Measurements from ENCODE around the gene IL18BP. TPM values are rescaled to one million over a fixed set of nuclear protein-coding genes. Genes with fewer than 3 reads are reported as not detected.
A peak's percentile ranks its signal among the peaks of the same experiment; 100 is the strongest.

Gene IL18BP
- 3.7 TPM for total RNA-seq

- DNase-seq = no peak
Measured at GRCh38 chr11:71998649-71999310, at the start of gene IL18BP. Gene IL18BP, plus strand, starts transcription at chr11:71998909. Its CDS starts 1,076 bp downstream, at chr11:71999985.

DNA sequence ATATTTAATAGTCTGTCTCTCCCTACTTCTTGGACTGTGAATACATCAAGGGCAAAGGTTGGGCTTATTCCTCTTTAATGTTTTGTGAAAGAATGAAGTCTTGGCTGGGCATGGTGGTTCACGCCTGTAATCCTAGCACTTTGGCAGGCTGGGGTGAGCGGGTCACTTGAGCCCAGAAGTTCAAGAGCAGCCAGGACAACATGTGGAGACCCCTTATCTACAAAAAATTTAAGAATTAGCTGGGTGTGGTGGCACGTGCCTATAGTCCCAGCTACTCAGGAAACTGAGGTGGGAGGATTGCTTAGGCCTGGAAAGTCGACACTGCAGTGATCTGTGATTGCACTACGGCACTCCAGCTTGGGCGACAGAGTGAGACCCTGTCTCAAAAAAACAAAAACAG is 49.7 kb upstream of the IL18BP start:
- DNase-seq = no peak

DNA sequence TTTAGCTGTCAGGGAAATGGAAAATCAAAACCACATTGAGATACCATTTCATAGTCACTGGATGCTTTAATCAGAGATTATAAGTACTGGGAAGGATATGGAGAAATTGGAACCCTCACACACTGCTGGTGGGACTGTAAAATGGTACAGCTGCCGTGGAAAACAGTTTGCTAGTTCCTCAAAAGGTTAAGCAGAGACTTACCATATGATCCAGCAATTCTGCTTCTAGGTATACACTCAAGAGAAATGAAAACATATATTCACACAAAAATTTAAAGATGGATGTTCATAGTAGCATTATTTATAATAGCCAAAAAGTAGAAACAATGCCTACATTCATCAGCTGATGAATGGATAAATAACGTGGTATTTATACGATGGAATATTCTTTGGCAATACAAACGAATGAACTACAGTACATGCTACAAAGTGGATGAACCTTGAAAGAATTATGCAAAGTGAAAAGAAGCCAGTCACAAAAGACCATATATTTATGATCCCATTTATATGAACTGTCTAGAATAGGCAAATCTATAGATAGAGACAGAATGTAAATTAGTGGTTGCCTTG is 46.9 kb upstream of the IL18BP start:
- no peak for DNase-seq

- DNase-seq = no peak
Measured at GRCh38 chr11:71955898-71956456, 42.7 kb upstream of the IL18BP start.

- DNase-seq = no peak
Measured at GRCh38 chr11:71962428-71963038, 36.2 kb upstream of the IL18BP start.

DNA sequence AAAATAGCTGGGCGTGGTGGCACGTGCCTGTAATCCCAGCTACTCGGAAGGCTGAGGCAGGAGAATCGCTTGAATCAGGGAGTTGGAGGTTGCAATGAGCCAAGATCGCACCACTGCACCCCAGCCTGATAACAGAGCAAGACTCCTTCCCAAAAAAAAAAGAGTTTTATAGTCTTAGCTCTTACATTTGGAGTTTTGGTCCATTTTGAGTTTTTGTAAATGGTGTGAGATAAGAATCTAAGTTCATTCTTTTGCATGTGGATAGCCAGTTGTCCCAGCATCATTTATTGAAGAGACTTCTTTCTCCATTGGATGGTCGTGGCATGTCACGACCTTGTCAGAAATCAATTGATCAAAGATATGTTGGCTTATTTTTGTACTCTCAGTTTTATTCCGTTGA is 35.2 kb upstream of the IL18BP start:
- no peak for DNase-seq

DNA sequence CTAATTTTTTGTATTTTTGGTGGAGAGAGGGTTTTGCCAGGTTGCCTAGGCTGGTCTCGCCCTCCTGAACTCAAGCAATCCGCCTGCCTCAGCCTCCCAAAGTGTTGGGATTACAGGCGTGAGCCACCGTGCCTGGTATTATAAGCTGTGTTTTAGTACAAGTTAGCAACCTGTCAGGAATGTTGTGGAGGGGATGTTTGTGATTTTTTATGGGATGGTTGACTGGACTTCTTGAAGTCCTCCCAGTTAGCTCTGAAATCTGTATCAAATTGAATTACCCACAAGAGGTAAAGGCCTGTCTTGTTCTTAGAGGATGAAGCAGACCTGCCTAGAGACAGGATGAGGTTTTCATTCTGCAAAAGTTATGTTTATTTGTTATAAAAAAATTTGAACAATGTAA is 34.1 kb upstream of the IL18BP start:
- no peak for DNase-seq

GRCh38 chr11:71971680-71972079 is 27.0 kb upstream of the IL18BP start:
- DNase-seq = no peak

GRCh38 chr11:71976551-71976950 is 22.2 kb upstream of the IL18BP start:
- DNase-seq = no peak

GRCh38 chr11:71977090-71977489 is 21.6 kb upstream of the IL18BP start:
- DNase-seq = no peak

GRCh38 chr11:71977743-71978418 is 20.8 kb upstream of the IL18BP start:
- peak; percentile 25 for DNase-seq

DNA sequence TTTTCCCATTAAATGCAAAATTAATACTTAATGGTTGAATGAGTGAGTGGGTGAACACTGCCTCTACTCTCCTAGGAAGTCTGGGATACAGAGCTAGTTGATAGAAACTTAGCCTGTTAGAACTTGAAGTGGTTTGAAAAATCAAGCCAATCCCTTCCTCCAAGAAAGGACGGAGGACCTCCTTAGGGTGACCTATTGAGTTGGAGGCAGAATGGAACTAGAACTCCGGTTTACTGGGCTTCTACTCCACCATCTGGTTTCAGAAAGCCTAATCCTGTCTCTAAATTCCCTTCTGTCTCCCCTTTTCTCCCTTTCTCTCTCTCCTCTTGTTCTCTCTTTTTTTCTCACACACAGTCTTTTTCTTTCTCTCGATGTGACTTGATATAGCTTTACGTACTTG is 19.6 kb upstream of the IL18BP start:
- no peak for DNase-seq

GRCh38 chr11:71979602-71980001 is 19.1 kb upstream of the IL18BP start:
- no peak for DNase-seq

- DNase-seq = no peak
Measured at GRCh38 chr11:71986131-71986530, 12.6 kb upstream of the IL18BP start.

GRCh38 chr11:71987521-71987920 is 11.2 kb upstream of the IL18BP start:
- DNase-seq = no peak

DNA sequence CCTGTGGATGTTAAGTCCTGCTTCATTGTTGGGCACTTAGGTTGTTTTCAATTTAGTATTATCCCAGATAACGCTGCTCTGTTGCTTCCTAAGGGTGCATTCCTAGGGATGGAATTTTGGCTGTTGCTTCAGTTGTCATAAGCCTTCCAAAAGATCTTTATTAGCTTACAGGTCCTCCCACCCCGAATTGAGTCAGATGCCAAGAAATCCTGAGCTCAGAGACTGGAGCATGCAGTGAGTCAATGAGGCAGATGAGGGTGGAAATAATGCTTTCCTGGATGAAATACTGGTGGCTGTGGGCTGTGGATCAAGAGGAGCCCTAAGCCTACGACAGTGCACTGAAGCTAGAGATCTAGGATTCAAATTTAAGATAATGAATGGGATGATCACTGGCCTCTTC is 10.7 kb upstream of the IL18BP start:
- DNase-seq = peak; percentile 64

DNA sequence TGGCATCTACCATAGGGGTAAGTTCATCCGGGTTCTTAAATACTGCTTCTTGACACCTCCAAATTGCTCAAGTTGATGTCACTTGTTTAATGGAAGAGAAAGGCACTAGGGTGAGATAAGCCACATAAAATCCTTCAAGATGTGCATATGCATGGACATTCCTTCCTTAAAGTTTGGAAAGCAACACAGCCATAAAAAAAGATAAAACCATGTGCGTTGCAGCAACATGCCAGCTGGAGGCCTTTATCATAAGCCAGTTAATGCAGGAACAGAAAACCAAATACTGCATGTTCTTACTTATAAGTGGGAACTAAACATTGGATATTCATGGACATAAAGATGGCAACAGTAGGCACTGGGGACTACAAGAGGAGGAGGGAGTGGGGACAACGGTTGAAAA is 8.0 kb upstream of the IL18BP start:
- no peak for DNase-seq

- DNase-seq = no peak
Measured at GRCh38 chr11:71991494-71991893, 7.2 kb upstream of the IL18BP start.

DNA sequence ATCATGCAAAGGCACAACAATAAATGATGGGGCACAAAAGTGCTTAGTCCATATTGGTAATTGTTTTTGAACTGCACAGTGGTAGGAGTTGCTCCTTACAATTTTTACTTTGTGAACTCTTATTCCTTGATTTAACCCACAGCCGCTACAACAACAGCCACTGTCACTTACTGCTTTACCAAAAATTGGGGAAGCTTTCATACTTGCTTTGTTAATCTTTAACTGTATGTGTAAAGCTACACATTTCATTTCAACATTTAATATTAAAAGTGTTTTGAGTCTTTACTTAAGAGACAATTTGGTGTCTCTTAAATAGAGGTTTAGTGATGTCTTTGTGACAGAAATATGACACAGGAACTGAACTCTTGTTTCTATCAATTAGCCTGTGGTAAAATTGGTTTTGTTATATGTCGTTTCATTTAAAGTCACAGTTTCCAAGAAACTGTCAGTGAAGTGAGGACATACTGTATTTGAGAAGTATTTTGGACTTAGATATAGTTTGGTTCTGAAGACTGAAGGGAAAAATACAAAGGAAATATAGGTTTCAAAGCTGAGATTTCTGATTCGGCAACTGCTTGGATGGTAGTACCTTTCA is 6.5 kb upstream of the IL18BP start:
- no peak for DNase-seq

DNA sequence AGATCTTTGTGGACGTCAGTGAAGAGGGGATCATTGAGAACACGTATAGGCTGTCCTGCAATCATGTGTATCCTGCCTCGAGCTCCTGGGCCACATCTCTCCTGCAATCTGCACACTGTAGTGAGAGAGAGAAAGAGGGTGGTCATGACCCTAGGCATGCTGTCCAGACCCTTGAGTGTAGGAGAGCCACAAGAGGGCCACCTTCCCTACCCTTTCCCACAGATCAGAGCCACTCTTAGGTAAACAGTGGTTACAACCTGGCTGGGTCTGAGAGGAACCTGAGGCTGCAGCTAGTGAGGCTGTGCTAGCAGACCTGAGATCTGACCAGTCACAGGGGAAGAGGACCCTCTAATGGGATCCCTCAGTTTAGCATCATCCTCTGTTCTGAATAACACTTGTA is 3.9 kb upstream of the IL18BP start:
- DNase-seq = no peak

- no peak for DNase-seq
Measured at GRCh38 chr11:71995726-71996291, 2.9 kb upstream of the IL18BP start.

- no peak for DNase-seq
Measured at GRCh38 chr11:71996517-71996916, 2.2 kb upstream of the IL18BP start.

Data from skin of body (tissue), 2 donors.